Stimulated activated effector memory CD8-positive, alpha-beta T cell treated with anti-CD3 and anti-CD28 coated beads, Interleukin-12 subunit alpha, Interleukin-12 subunit beta, amount 100 ng/mL, for 72 hours (primary cell): ENCODE measurements around the gene COQ4.

Experiments used
- ATAC-seq: fragments of 150-1000 bp; cut with Tn5 transposase; 2 replicates; pipeline ENCODE4 v1.10.0; 2021
- DNase-seq, 2 donors: peaks; one replicate each; pipeline ENCODE4 v3.0.0; 2021 to 2022; ENCODE audit warnings: low spot score in 2 of 2
- H3K27ac Mint-ChIP-seq: one replicate; pipeline ENCODE4 v1.8.0; 2022; ENCODE audit warnings: mild to moderate bottlenecking, mixed read lengths
- H3K36me3 Mint-ChIP-seq: one replicate; pipeline ENCODE4 v1.8.0; 2022; ENCODE audit warnings: mild to moderate bottlenecking, mixed read lengths
- H3K4me1 Mint-ChIP-seq: one replicate; pipeline ENCODE4 v1.8.0; 2022; ENCODE audit warnings: mixed read lengths
- H3K4me3 Mint-ChIP-seq: one replicate; pipeline ENCODE4 v1.8.0; 2022; ENCODE audit warnings: mild to moderate bottlenecking, mixed read lengths
- H3K9me3 Mint-ChIP-seq: one replicate; pipeline ENCODE4 v1.8.0; 2022; ENCODE audit warnings: mixed read lengths

Gene COQ4

GRCh38 chr9:128371630-128372117, 49.0 kb downstream of the COQ4 start:
- H3K27ac Mint-ChIP-seq: peak overlapping the region; percentile 97
- DNase-seq: no peak
- H3K36me3 Mint-ChIP-seq: peaks cover 41% of the 10 kb centered on the region
- peaks cover 32% of the 10 kb centered on the region for H3K4me1 Mint-ChIP-seq
- ATAC-seq: no peak
- peak overlapping the region; percentile 93 for H3K4me3 Mint-ChIP-seq
- H3K9me3 Mint-ChIP-seq: no peaks in the 10 kb centered on the region

GRCh38 chr9:128372188-128372641, 49.6 kb downstream of the COQ4 start:
- Mint-ChIP-seq H3K4me1 (peaks cover 32% of the 10 kb centered on the region), H3K36me3 (peaks cover 47% of the 10 kb centered on the region), H3K27ac (peak overlapping the region; percentile 97), H3K9me3 (no peaks in the 10 kb centered on the region), H3K4me3 (peak overlapping the region; percentile 93)
- ATAC-seq (no peak), DNase-seq (no peak)

GRCh38 chr9:128372784-128373183, 50.1 kb downstream of the COQ4 start:
- ATAC-seq (no peak), DNase-seq (no peak)
- Mint-ChIP-seq H3K36me3 (peaks cover 50% of the 10 kb centered on the region), H3K4me3 (peak overlapping the region; percentile 93), H3K4me1 (peaks cover 32% of the 10 kb centered on the region), H3K27ac (peak overlapping the region; percentile 24), H3K9me3 (no peaks in the 10 kb centered on the region)

GRCh38 chr9:128374221-128374675, 51.6 kb downstream of the COQ4 start:
- Mint-ChIP-seq H3K9me3 (no peaks in the 10 kb centered on the region), H3K27ac (no peak overlapping the region), H3K4me1 (peaks cover 32% of the 10 kb centered on the region), H3K36me3 (peaks cover 64% of the 10 kb centered on the region), H3K4me3 (no peak overlapping the region)
- ATAC-seq: no peak
- no peak for DNase-seq

- H3K36me3 Mint-ChIP-seq: peaks cover 72% of the 10 kb centered on the region
- H3K4me1 Mint-ChIP-seq: peaks cover 23% of the 10 kb centered on the region
- H3K4me3 Mint-ChIP-seq: no peak overlapping the region
- ATAC-seq (no peak), DNase-seq (no peak)
- no peaks in the 10 kb centered on the region for H3K9me3 Mint-ChIP-seq
- H3K27ac Mint-ChIP-seq: peak overlapping the region; percentile 50
These were observed 53.2 kb downstream of the COQ4 start for GRCh38 chr9:128375865-128376264.

- H3K27ac Mint-ChIP-seq: no peak overlapping the region
- peaks cover 63% of the 10 kb centered on the region for H3K36me3 Mint-ChIP-seq
- DNase-seq: no peak
- no peaks in the 10 kb centered on the region for H3K9me3 Mint-ChIP-seq
- no peaks in the 10 kb centered on the region for H3K4me1 Mint-ChIP-seq
- ATAC-seq: no peak
- no peak overlapping the region for H3K4me3 Mint-ChIP-seq
These were observed 59.6 kb downstream of the COQ4 start for GRCh38 chr9:128382261-128382660.

GRCh38 chr9:128383007-128383753, 60.5 kb downstream of the COQ4 start:
- ATAC-seq (no peak), DNase-seq (no peak)
- Mint-ChIP-seq H3K9me3 (no peaks in the 10 kb centered on the region), H3K4me1 (no peaks in the 10 kb centered on the region), H3K4me3 (no peak overlapping the region), H3K27ac (no peak overlapping the region), H3K36me3 (peaks cover 64% of the 10 kb centered on the region)
